OCI-M2 (cell line): ENCODE measurements around the gene PRKAR1B.

Experiments
- DNase-seq: peaks from one replicate; lab custom pipeline; 2025; ENCODE audit not compliant: unreplicated experiment; lab: John Stamatoyannopoulos, UW

The PRKAR1B gene

GRCh38 chr7:545470-545869 is 181.6 kb downstream of the PRKAR1B start:
- no peak for DNase-seq

GRCh38 chr7:544338-545221 is 182.5 kb downstream of the PRKAR1B start:
- DNase-seq = no peak

- no peak for DNase-seq
Measured at GRCh38 chr7:543501-544337, 183.4 kb downstream of the PRKAR1B start.

DNA sequence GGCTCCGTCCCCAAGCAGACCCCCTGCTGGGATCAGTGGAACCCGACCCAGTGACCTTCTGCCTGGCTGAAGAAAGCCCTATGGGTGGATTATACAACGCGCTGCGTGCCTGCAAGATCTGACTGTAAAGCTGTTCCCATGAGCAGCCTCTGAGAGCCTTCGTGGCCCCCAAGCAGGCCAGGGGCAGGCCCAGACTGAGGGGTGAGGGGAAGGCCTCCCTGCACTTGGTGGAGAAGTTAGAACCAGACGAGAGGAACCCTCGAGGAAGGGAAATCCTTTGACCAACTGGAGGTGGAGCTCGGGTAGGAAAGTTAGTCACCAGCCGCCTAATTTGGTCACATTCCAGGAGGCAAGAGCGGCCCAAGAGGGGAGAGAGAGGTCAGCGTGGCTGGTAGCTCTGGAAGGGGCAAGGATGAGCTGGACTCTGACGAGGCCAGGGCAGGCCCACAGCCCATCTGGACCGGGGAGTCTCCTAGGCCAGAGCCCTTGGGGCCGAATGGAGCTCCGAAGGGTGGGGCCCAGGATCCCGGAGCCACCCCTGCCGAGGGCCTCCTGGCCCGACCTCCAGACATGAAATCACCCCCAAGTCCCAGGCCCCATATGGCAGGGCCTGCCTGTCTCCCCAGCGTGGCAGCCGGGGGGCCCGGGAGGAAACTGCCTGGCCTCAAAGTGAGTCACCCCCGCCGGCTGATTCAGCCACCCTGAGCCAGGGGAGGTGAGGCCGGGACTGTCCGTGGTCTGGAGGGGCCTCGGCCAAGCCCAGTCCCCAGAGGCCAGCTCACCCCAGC is 184.2 kb downstream of the PRKAR1B start:
- DNase-seq = no peak

DNA sequence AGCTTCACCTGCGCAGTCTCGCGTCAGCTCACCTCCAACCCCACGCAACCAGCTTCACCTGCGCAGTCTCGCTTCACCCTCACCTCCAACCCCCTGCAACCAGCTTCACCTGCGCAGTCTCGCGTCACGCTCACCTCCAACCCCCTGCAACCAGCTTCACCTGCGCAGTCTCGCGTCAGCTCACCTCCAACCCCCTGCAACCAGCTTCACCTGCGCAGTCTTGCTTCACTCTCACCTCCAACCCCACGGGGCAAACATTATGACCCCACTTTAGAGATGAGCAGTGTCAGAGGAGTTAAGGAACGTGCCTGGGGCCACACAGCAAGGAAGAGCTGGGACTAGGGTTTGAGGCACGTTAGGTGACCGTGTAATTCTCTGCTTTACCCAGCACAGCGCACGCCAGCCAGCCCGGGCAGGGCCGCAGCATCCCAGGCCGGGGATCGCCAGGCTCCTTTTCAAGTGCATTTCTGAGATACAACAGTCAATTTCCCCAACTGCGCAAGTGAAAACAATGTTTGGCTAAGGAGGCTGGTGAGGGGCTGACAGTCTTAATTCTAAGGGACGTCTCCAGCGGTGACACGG is 184.9 kb downstream of the PRKAR1B start:
- no peak for DNase-seq

GRCh38 chr7:541661-542060 is 185.4 kb downstream of the PRKAR1B start:
- DNase-seq = no peak

DNA sequence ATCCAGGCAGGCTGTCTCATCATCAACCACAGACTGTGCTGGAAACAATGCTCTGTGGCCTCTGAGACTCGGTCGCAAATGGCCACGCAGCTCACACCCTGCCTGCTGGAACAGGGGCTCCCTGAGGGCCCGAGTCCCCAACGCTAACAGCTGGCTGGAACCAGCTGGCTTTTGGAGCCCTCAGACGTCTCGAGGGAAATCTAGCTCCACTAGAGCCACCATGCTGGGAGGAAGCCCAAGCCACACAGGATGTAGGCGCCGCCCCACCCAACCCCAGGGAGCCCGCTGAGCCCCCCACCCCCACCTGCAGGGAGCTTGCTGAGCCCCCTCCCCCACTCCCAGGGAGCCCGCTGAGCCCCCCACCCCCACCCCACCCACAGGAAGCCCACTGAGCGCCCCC is 186.1 kb downstream of the PRKAR1B start:
- no peak for DNase-seq

GRCh38 chr7:540579-540978 is 186.5 kb downstream of the PRKAR1B start:
- DNase-seq = no peak

GRCh38 chr7:539731-540411 is 187.2 kb downstream of the PRKAR1B start:
- no peak for DNase-seq

GRCh38 chr7:538764-539685 is 188.1 kb downstream of the PRKAR1B start:
- no peak for DNase-seq

DNA sequence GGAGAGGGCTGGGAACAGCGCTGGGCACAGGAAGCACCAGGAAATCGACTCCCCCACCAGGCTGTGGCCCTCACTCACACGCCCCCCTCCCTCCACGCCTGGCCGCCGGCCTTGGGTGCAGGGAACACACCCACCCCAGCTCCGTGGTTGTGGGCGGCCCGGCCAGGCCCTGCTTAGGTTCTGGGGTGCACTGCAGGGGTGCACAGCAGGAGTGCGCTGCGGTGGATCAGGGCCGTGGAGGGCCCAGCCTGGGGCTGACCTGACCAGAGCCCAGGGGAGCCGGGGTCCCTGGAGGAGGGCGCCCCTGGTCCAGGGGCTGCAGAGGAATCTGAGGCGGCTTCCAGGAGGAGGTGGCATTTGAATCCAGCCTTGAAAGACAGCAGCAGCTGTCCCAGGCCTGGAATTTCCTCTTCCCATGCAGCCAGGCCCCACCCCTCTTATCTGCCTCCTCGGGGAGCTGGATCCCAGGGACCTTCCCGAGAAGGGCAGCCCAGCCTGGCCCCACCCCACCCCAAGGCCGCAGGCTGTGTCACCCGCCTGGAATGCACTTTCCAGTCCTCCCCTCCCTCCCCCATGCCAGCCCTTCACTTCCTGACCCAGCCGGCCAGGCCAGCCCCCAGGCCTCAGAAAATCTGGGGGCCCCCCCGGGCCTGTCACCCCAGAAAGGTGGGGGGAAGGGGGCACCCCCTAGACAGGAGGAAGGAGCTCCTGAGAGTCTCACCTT is 189.0 kb downstream of the PRKAR1B start:
- DNase-seq = no peak

GRCh38 chr7:536231-536630 is 190.8 kb downstream of the PRKAR1B start:
- no peak for DNase-seq

- DNase-seq = no peak
Measured at GRCh38 chr7:534959-535358, 192.1 kb downstream of the PRKAR1B start.

DNA sequence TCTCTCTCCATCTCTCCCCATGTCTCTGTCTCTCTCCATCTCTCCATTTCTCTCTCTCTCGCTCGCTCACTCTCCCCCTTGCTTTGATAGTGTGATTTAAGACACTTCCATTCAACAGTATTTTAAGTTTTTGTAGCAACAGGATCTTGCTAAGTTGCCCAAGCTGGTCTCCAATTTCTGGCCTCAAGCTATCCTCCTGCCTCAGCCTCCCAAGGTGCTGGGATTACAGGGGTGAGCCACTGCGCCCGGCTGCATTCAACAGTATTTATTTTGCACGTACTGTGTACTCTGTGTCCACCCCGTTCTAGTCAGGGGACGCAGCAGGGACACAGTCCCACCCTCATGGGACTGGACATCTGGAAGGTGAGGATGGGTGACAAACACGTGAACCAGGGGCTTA is 193.0 kb downstream of the PRKAR1B start:
- DNase-seq = no peak

- no peak for DNase-seq
Measured at GRCh38 chr7:533266-533665, 193.8 kb downstream of the PRKAR1B start.

GRCh38 chr7:532379-533143 is 194.5 kb downstream of the PRKAR1B start:
- DNase-seq = no peak

DNA sequence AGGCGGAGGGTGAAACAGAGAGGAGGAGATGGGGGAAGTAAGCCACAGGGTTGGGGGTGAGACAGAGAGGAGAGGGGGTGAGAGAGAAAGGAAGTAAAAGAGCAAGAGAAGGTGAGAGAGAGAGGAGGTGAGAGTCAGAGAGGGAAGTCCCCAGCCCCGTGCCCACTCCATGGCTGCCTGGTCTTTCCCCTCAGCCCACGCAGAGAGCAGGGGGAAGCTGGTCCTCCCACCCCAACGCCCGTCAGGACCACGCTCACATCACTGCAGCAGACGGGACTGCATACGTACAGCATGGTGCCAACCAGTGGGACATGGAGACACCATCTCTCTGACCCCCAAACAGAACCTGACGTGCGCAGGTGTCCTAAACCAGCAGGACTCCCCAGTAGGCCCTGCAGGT is 195.3 kb downstream of the PRKAR1B start:
- no peak for DNase-seq

DNA sequence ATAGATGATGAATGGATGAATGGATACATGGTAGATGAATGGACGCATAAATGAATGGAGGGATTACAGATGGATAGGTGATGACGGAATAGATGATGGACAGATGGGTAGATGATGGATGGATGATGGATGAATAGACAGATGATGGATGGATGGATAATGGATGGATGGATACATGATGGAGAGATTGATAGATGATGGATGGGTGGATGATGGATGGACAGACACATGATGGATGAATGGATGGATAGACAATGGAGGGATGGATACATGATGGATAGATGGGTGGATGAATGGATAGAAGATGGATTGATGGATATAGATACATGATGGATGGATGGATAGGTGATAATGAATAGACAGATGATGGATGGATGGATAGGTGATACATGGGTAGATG is 198.6 kb downstream of the PRKAR1B start:
- DNase-seq = no peak
